Lower lobe of right lung (tissue), 2 donors: ENCODE data around the gene CACNA1E. TPM values are rescaled to one million over a fixed set of nuclear protein-coding genes. Genes with fewer than 3 reads are reported as not detected.
"Not testable (repeated sequence)": the region's sequence is repeated elsewhere in the genome, so short reads cannot be mapped to it uniquely, and the experiment has no call there.

Experiments
- ATAC-seq, 2 donors: fragments of 200-7000 bp; cut with Tn5 transposase; one replicate each; pipeline ENCODE4 v1.9.1; 2020 to 2022; ENCODE audit warnings: mild to moderate bottlenecking in 2 of 2, moderate library complexity in 2 of 2
- DNase-seq: peaks from one replicate; pipeline ENCODE4 v3.0.0-alpha.2; 2020
- H3K27ac ChIP-seq: fragments of 200-600 bp; one replicate; pipeline ENCODE4 v1.8.0; 2022
- H3K27me3 ChIP-seq: fragments of 200-600 bp; one replicate; pipeline ENCODE4 v1.8.0; 2022; ENCODE audit warnings: low read depth
- H3K36me3 ChIP-seq: fragments of 200-600 bp; one replicate; pipeline ENCODE4 v1.8.0; 2022; ENCODE audit warnings: mild to moderate bottlenecking
- H3K4me1 ChIP-seq: fragments of 200-600 bp; one replicate; pipeline ENCODE4 v1.8.0; 2022
- H3K4me3 ChIP-seq: fragments of 200-600 bp; one replicate; pipeline ENCODE4 v1.8.0; 2022; ENCODE audit warnings: mild to moderate bottlenecking
- H3K9me3 ChIP-seq: fragments of 200-600 bp; one replicate; pipeline ENCODE4 v1.8.0; 2022
- CTCF ChIP-seq: fragments of 200-600 bp; IDR thresholded peaks from one replicate; pipeline ENCODE4 v1.8.0; 2022; ENCODE audit warnings: antibody characterized with exemption, mild to moderate bottlenecking
- intact Hi-C: fragments of 100-400 bp; cut with DNase I; formaldehyde crosslinking; loops from one replicate; pipeline ENCODE4 v1.11.0; 2022
- total RNA-seq: library from RNA; stranded (reverse); fragmentation: NEBNext Ultra II Directional; extraction: Animal tissue kit (Norgen Biotek cat#: 25700); gene quantifications from one replicate; pipeline ENCODE4 v1.2.1, GENCODE V29; 2021
- donor health status: DM: no; HTN: yes; CAD: no; lungs with severe emphysema.

The CACNA1E gene
- total RNA-seq, 1 donor from 2014 or later = 0.27 TPM

GRCh38 chr1:181531441-181531840, 48.1 kb downstream of the CACNA1E start:
- H3K4me3 ChIP-seq = no peak overlapping the region
- no peaks in the 10 kb centered on the region for H3K36me3 ChIP-seq
- DNase-seq = no peak
- no peaks in the 10 kb centered on the region for H3K4me1 ChIP-seq
- no peak for TF ChIP-seq CTCF
- ATAC-seq = no peak
- H3K9me3 ChIP-seq = peaks cover 16% of the 10 kb centered on the region
- intact Hi-C loops = no loop called here
- no peaks in the 10 kb centered on the region for H3K27me3 ChIP-seq
- H3K27ac ChIP-seq = no peak overlapping the region

GRCh38 chr1:181531951-181532600, 48.8 kb downstream of the CACNA1E start:
- no peaks in the 10 kb centered on the region for H3K27me3 ChIP-seq
- ATAC-seq (no peak), DNase-seq (no peak)
- no peaks in the 10 kb centered on the region for H3K36me3 ChIP-seq
- no peaks in the 10 kb centered on the region for H3K4me1 ChIP-seq
- H3K4me3 ChIP-seq = no peak overlapping the region
- H3K27ac ChIP-seq = no peak overlapping the region
- peaks cover 16% of the 10 kb centered on the region for H3K9me3 ChIP-seq
- intact Hi-C loops = no loop called here
- no peak for TF ChIP-seq CTCF

- TF ChIP-seq CTCF = no peak
- intact Hi-C loops = no loop called here
- no peak for ATAC-seq
- Histone ChIP-seq H3K27ac (no peak overlapping the region), H3K36me3 (no peaks in the 10 kb centered on the region), H3K27me3 (no peaks in the 10 kb centered on the region), H3K9me3 (no peaks in the 10 kb centered on the region), H3K4me3 (no peak overlapping the region), H3K4me1 (no peaks in the 10 kb centered on the region)
- no peak for DNase-seq
Observed at GRCh38 chr1:181538836-181539235, 55.5 kb downstream of the CACNA1E start.

GRCh38 chr1:181541458-181541857, 58.1 kb downstream of the CACNA1E start:
- ATAC-seq (no peak), DNase-seq (no peak)
- Histone ChIP-seq H3K4me1 (no peaks in the 10 kb centered on the region), H3K27ac (no peak overlapping the region), H3K27me3 (no peaks in the 10 kb centered on the region), H3K9me3 (no peaks in the 10 kb centered on the region), H3K36me3 (no peaks in the 10 kb centered on the region), H3K4me3 (no peak overlapping the region)
- intact Hi-C loops = no loop called here
- no peak for TF ChIP-seq CTCF

GRCh38 chr1:181541947-181542346, 58.6 kb downstream of the CACNA1E start:
- H3K9me3 ChIP-seq = no peaks in the 10 kb centered on the region
- H3K4me3 ChIP-seq = no peak overlapping the region
- no peak for TF ChIP-seq CTCF
- H3K4me1 ChIP-seq = no peaks in the 10 kb centered on the region
- H3K27me3 ChIP-seq = no peaks in the 10 kb centered on the region
- no peak for DNase-seq
- no peaks in the 10 kb centered on the region for H3K36me3 ChIP-seq
- peak; percentile 32 to 57 for ATAC-seq
- intact Hi-C loops = no loop called here
- H3K27ac ChIP-seq = no peak overlapping the region

- DNase-seq, H3K27me3 ChIP-seq, intact Hi-C loops, ATAC-seq, H3K9me3 ChIP-seq, H3K27ac ChIP-seq, H3K4me1 ChIP-seq, H3K4me3 ChIP-seq, H3K36me3 ChIP-seq: not testable (repeated sequence)
Observed at GRCh38 chr1:181542406-181542805, 59.1 kb downstream of the CACNA1E start.
